Breast epithelium (tissue), 4 donors: ENCODE data around the gene ITPKC. TPM values are rescaled to one million over a fixed set of nuclear protein-coding genes. Genes with fewer than 3 reads are reported as not detected.

Experiments used
- DNase-seq, 2 donors: peaks; one replicate each; pipeline ENCODE4 v3.0.0-alpha.2; 2019; ENCODE audit warnings: low spot score in 2 of 2
- H3K27ac ChIP-seq, 2 donors: fragments of 200-600 bp; sonication (generic) in 1 of 2; one replicate each; pipeline ENCODE4 v1.5.1; 2016 to 2019; ENCODE audit warnings: mild to moderate bottlenecking in 1 of 2
- H3K27me3 ChIP-seq, 2 donors: fragments of 200-600 bp; sonication (generic) in 1 of 2; one replicate each; pipeline versions ENCODE4 v1.5.1 to v1.6.0; 2017 to 2019; ENCODE audit warnings: control low read depth in 1 of 2, mild to moderate bottlenecking in 1 of 2
- H3K36me3 ChIP-seq: fragments of 200-600 bp; one replicate; pipeline ENCODE4 v1.5.1; 2019
- H3K4me1 ChIP-seq, 2 donors: fragments of 200-600 bp; sonication (generic); one replicate each; pipeline ENCODE4 v1.5.1; 2016 to 2019; ENCODE audit warnings: control low read depth in 1 of 2
- H3K4me3 ChIP-seq, 3 donors: fragments of 200-600 bp; sonication (generic); 1 replicate in 2 of 3; 2 replicates in 1 of 3; pipeline ENCODE4 v1.5.1; 2016 to 2019; ENCODE audit warnings: mild to moderate bottlenecking in 3 of 3, moderate library complexity in 2 of 3
- H3K9me3 ChIP-seq, 2 donors: fragments of 200-600 bp; sonication (generic) in 1 of 2; one replicate each; pipeline ENCODE4 v1.5.1; 2016 to 2019; ENCODE audit warnings: control low read depth in 1 of 2
- POLR2A ChIP-seq: fragments of 450-650 bp; IDR thresholded peaks from one replicate; pipeline ENCODE4 v1.6.1; 2016; ENCODE audit warnings: antibody characterized with exemption, mild to moderate bottlenecking, moderate library complexity
- POLR2AphosphoS5 ChIP-seq, 3 donors: sonication (generic); formaldehyde crosslinking; IDR thresholded peaks; one replicate each; pipeline ENCODE4 v1.6.1; 2017; ENCODE audit warnings: antibody characterized with exemption in 3 of 3
- intact Hi-C: fragments of 100-400 bp; cut with DNase I; formaldehyde crosslinking; loops from one replicate; pipeline ENCODE4 v1.15.1; 2023; ENCODE audit warnings: low total_unique reads
- total RNA-seq, 3 donors: library from RNA; depleted of rRNA; stranded (reverse); fragments of >200 nt; gene quantifications; one replicate each; pipeline ENCODE4 v1.1.0, GENCODE V29; 2016
- TF ChIP-seq, protein P1 (sequence below), 3 donors: fragments of 450-650 bp; IDR thresholded peaks; one replicate each; pipeline ENCODE4 v1.5.1; 2016 to 2017; ENCODE audit warnings: antibody characterized with exemption in 3 of 3, mild to moderate bottlenecking in 3 of 3, moderate library complexity in 3 of 3

The ITPKC gene
- total RNA-seq, 3 donors from 2014 or later: 41.8 to 71.6 (median 55.1) TPM

DNA sequence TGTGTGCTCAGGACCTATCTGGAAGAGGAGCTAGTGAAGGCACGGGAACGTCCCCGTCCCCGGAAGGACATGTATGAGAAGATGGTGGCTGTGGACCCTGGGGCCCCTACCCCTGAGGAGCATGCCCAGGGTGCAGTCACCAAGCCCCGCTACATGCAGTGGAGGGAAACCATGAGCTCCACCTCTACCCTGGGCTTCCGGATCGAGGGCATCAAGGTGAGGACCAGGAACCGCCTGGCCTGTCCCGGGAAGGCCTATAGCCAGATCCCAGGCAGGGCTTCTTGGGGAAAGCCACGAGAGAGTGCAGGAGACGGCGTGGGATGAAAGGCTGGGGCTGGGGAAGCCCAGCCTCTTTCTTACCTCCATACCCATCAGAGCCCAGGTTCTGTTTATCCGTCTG is 16.2 kb downstream of the ITPKC start:
- TF ChIP-seq POLR2AphosphoS5 (IDR thresholded peaks at IDR 0.05) (no peak), POLR2A (no peak)
- TF ChIP-seq, protein P1, sequence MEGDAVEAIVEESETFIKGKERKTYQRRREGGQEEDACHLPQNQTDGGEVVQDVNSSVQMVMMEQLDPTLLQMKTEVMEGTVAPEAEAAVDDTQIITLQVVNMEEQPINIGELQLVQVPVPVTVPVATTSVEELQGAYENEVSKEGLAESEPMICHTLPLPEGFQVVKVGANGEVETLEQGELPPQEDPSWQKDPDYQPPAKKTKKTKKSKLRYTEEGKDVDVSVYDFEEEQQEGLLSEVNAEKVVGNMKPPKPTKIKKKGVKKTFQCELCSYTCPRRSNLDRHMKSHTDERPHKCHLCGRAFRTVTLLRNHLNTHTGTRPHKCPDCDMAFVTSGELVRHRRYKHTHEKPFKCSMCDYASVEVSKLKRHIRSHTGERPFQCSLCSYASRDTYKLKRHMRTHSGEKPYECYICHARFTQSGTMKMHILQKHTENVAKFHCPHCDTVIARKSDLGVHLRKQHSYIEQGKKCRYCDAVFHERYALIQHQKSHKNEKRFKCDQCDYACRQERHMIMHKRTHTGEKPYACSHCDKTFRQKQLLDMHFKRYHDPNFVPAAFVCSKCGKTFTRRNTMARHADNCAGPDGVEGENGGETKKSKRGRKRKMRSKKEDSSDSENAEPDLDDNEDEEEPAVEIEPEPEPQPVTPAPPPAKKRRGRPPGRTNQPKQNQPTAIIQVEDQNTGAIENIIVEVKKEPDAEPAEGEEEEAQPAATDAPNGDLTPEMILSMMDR (IDR thresholded peaks at IDR 0.05): no peak
- Histone ChIP-seq H3K36me3 (peaks cover 8% of the 10 kb centered on the region), H3K4me1 (no peaks in the 10 kb centered on the region), H3K27ac (no peak overlapping the region), H3K4me3 (no peak overlapping the region), H3K27me3 (no peaks in the 10 kb centered on the region), H3K9me3 (no peaks in the 10 kb centered on the region)
- no peak for DNase-seq
- intact Hi-C loops: no loop called here

DNA sequence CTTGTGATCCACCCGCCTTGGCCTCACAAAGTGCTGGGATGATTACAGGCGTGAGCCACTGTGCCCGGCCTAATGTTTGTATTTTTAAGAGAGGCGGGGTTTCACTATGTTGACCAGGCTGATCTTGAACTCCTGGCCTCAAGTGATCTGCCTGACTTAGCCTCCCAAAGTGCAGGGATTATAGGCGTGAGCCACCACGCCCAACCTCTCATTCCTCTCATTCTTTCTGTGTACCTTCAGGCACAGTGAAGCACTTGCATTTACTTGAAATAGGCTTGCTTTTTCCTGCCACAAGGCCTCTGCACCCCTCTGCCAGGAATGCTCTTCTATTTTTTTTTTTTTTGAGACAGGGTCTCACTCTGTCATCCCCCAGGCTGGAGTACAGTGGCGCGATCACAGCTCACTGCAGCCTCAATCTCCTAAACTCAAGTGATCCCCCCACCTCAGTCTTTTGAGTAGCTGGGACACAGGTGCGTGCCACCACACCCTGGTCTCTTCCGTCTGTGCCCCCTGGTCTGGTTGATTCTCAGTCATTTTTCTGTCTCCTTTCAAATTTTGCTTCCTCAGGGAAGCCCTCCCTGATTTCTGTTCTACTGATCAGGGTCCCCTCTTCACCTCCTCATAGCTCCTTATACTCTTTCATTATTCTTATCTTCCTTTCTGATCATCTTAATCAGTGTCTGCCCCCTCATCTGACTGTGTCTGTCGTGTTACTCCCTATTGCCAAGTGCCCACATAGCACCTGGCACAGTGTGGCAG is 18.3 kb downstream of the ITPKC start:
- DNase-seq: no peak
- Histone ChIP-seq H3K9me3 (no peaks in the 10 kb centered on the region), H3K4me3 (no peak overlapping the region), H3K27me3 (no peaks in the 10 kb centered on the region), H3K27ac (no peak overlapping the region), H3K36me3 (peaks cover 15% of the 10 kb centered on the region), H3K4me1 (no peaks in the 10 kb centered on the region)
- no peak for TF ChIP-seq POLR2AphosphoS5 (IDR thresholded peaks at IDR 0.05)
- TF ChIP-seq, protein P1 (IDR thresholded peaks at IDR 0.05): no peak
- TF ChIP-seq POLR2A: no peak
- intact Hi-C loops: no loop called here

DNA sequence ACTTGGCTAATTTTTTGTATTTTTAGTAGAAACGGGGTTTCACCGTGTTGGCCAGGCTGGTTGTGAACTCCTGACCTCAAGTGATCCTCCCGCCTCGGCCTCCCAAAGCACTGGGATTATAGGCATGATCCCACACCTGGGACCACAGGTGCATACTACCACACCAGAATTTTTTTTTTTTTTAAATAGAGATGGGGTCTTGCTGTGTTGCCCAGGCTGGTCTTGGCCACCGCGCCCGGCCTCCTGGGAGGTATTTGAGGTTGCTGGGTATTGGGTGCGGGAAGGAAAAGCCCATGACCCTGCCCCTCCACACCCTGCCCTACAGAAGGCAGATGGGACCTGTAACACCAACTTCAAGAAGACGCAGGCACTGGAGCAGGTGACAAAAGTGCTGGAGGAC is 19.7 kb downstream of the ITPKC start:
- H3K36me3 ChIP-seq: peaks cover 15% of the 10 kb centered on the region
- H3K27ac ChIP-seq: no peak overlapping the region
- H3K4me3 ChIP-seq: no peak overlapping the region

DNA sequence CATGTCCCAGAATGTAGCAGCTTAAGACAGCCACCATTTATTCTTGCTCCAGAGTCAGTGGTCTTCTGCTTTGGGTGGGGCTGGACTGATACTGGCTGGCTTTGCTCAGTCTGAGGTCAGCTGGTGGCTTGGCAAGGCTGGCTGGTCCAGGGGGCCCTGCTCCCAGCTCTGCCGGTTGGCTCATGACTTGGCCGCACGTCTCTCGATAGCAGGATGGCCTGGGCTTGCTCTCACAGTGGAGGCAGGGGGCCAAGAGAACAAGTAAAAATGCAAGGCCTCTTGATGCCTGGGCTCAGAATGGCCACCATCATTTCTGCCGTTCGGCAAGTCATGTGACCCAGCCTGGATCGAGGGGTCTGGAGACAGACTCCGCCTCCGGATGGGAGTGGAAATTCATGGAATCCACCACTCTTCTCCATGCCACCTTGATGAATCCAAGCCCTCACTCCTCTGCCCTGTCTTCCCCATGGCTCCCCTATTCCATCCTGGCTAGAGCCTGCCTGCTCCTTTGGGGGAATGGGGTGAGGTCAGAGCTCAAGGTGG is 20.3 kb downstream of the ITPKC start:
- Histone ChIP-seq H3K9me3 (no peaks in the 10 kb centered on the region), H3K36me3 (peaks cover 15% of the 10 kb centered on the region), H3K27ac (peak overlapping the region in 1 of 2 donors; percentile 38), H3K4me1 (no peaks in the 10 kb centered on the region), H3K27me3 (no peaks in the 10 kb centered on the region), H3K4me3 (no peak overlapping the region)
- DNase-seq: no peak
- TF ChIP-seq, protein P1 (IDR thresholded peaks at IDR 0.05): no peak
- no peak for TF ChIP-seq POLR2AphosphoS5 (IDR thresholded peaks at IDR 0.05)
- intact Hi-C loops: no loop called here

More for the DNA sequence above, 19.7 kb downstream of the ITPKC start:
- TF ChIP-seq POLR2AphosphoS5 (IDR thresholded peaks at IDR 0.05): no peak
- TF ChIP-seq POLR2A: no peak
- TF ChIP-seq, protein P1 (IDR thresholded peaks at IDR 0.05): no peak
- Histone ChIP-seq H3K27me3 (no peaks in the 10 kb centered on the region), H3K9me3 (no peaks in the 10 kb centered on the region), H3K4me1 (no peaks in the 10 kb centered on the region)
- DNase-seq: no peak
- intact Hi-C loops: no loop called here

DNA sequence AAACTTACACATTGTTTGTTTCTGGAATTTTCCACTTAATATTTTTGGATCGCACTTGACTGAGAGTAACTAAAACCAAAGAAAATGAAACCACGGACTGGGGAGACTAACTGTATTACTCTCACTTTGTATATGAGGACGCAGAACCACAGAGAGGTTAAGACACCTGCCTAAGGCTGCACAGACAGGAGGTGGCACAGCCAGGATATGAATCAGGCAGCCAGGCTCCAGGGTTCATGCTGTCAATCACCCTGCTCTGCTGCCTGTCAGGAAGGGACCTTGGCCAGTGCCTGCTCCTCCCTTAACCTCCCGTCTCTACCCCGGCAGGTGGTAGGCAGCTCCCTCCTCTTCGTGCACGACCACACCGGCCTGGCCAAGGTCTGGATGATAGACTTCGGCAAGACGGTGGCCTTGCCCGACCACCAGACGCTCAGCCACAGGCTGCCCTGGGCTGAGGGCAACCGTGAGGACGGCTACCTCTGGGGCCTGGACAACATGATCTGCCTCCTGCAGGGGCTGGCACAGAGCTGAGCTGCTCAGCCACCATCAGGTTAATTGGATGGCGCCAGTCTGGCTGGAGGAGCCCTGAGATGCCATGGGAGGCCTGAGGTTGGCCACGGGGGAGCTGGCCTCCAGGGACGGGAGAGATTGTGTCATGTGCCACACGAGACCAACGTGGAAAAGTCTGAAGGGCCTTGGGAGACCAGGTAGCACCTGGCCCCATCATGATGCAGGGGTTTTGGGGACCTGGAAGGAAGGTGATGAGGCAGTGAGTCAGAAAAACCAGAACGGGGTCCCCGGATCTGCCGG is 22.3 kb downstream of the ITPKC start:
- Histone ChIP-seq H3K27me3 (no peaks in the 10 kb centered on the region), H3K4me1 (no peaks in the 10 kb centered on the region), H3K4me3 (peak overlapping the region in 1 of 3 donors; percentile 35), H3K27ac (peak overlapping the region; percentile 69 to 87), H3K9me3 (no peaks in the 10 kb centered on the region), H3K36me3 (peaks cover 8% of the 10 kb centered on the region)
- no peak for DNase-seq
- TF ChIP-seq, protein P1 (IDR thresholded peaks at IDR 0.05): no peak
- no peak for TF ChIP-seq POLR2A
- no peak for TF ChIP-seq POLR2AphosphoS5 (IDR thresholded peaks at IDR 0.05)
- intact Hi-C loops: no loop called here
